ENCODE results near the gene SYDE1. TPM values are rescaled to one million over a fixed set of nuclear protein-coding genes. Genes with fewer than 3 reads are reported as not detected.
A peak's percentile ranks its signal among the peaks of the same experiment; 100 is the strongest.
"Not testable (repeated sequence)": the region's sequence is repeated elsewhere in the genome, so short reads cannot be mapped to it uniquely, and the experiment has no call there.

SYDE1 gene, protein sequence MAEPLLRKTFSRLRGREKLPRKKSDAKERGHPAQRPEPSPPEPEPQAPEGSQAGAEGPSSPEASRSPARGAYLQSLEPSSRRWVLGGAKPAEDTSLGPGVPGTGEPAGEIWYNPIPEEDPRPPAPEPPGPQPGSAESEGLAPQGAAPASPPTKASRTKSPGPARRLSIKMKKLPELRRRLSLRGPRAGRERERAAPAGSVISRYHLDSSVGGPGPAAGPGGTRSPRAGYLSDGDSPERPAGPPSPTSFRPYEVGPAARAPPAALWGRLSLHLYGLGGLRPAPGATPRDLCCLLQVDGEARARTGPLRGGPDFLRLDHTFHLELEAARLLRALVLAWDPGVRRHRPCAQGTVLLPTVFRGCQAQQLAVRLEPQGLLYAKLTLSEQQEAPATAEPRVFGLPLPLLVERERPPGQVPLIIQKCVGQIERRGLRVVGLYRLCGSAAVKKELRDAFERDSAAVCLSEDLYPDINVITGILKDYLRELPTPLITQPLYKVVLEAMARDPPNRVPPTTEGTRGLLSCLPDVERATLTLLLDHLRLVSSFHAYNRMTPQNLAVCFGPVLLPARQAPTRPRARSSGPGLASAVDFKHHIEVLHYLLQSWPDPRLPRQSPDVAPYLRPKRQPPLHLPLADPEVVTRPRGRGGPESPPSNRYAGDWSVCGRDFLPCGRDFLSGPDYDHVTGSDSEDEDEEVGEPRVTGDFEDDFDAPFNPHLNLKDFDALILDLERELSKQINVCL
- 10 to 100 TPM; 11.9 to 27.3 (median 15.2) TPM for polyA plus RNA-seq (ENCODE audit: insufficient read length in 10 of 10)
- long read RNA-seq, donor 1, partial matches to known transcripts: 32 of 40 reads
- long read RNA-seq, donor 1, other reads (novel, unspliced or antisense): 6 of 40 reads
- long read RNA-seq, donor 2, partial matches to known transcripts: 0 of 3 reads
- long read RNA-seq, donor 2, other reads (novel, unspliced or antisense): 0 of 3 reads
- long read RNA-seq, donor 3: 0 reads
- long read RNA-seq, donor 4, partial matches to known transcripts: 0 of 1 reads
- long read RNA-seq, donor 4, other reads (novel, unspliced or antisense): 0 of 1 reads
- long read RNA-seq, donor 5, partial matches to known transcripts: 5 of 6 reads
- long read RNA-seq, donor 5, other reads (novel, unspliced or antisense): 0 of 6 reads
- long read RNA-seq, donor 6, partial matches to known transcripts: 0 of 5 reads
- long read RNA-seq, donor 6, other reads (novel, unspliced or antisense): 0 of 5 reads
- long read RNA-seq, donor 7, partial matches to known transcripts: 0 of 1 reads
- long read RNA-seq, donor 7, other reads (novel, unspliced or antisense): 0 of 1 reads
- long read RNA-seq, donor 8, partial matches to known transcripts: 0 of 3 reads
- long read RNA-seq, donor 8, other reads (novel, unspliced or antisense): 0 of 3 reads
- long read RNA-seq, donor 9, partial matches to known transcripts: 0 of 1 reads
- long read RNA-seq, donor 9, other reads (novel, unspliced or antisense): 0 of 1 reads

DNA sequence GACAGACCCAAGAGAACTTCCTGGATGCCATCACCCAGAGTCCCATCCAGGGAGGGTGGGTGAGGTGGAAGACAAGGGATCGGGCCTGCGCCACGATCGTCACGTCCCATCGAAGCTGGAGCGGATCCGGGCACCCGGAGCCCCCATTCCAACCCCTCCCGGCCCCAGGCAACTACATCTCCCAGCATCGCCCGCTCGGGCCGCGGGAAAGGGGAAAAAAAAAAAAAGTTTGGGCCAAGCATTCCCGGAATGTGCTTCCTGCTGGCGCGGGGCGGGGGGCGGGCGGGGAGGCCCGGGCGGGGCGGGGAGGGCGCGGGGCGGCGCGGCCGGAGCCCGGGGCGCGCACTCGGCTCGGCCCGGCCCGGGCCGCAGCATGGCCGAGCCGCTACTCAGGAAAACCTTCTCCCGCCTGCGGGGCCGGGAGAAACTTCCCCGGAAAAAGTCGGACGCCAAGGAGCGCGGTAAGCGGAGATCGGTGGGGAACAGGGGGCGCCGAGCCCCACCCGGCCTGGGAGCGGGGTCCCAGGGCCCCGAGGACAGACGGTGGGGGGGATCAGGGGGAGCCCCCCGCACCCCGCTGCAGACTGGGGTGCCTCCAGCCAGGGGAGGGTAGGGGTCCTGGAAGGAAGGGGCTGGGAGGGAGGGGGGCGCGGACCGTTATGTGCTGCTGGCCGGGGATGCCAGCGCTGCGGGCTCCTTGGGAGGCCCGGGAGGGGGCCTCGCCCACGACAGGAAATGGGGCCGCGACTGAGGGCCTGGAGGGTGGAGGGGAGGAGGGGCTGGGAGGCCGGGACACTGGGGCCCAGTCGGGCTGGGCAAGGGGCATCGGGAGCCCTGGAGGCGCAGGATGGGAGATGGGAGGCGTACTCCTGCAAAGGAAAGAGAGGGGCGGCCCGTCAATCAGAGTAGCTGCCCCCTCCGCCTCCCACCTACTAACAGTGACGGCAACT lies at the start of gene SYDE1:
SYDE1 (plus strand) TSS at position 341 of the 950 bp plus-strand sequence; CDS start at position 374, 33 bp downstream.
- peak; percentile 75 to 85 (median 76) for DNase-seq

DNA sequence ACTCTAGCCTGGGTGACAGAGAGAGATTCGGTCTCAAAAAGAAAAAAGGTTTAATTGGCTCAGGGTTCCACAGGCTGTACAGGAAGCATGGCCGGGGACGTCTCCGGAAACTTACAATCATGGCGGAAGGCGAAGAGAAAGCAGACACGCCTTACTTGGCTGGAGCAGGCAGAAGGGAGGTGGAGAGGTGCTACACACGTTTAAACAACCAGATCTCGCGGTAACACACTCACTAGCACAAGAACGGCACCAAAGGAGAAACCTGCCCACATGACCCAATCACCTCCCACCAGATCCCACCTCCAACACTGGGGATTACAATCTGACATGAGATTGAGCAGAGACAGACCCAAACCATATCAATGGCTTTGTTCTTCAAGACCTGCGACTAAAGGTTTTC lies 45.2 kb upstream of the SYDE1 start:
- no peak for DNase-seq

DNA sequence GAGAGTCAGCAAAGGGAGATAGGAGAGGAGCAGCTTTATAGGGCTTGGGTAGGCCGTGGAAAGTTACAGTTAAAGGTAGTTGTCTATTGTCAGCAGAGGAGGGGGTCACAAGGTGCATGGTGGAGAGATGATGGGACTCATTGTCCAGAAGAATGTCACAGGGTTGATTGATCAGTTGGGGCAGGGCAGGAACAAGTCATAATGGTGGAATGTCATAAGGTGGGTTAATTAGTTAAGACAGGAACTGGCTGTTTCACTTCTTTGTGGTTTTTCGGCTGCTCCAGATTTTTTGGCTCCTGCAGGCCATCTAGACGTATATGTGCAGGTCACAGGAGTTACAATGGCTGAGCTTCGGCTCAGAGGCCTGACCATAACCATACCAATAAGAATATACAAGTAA lies 36.8 kb upstream of the SYDE1 start:
- not testable (repeated sequence) for DNase-seq

DNA sequence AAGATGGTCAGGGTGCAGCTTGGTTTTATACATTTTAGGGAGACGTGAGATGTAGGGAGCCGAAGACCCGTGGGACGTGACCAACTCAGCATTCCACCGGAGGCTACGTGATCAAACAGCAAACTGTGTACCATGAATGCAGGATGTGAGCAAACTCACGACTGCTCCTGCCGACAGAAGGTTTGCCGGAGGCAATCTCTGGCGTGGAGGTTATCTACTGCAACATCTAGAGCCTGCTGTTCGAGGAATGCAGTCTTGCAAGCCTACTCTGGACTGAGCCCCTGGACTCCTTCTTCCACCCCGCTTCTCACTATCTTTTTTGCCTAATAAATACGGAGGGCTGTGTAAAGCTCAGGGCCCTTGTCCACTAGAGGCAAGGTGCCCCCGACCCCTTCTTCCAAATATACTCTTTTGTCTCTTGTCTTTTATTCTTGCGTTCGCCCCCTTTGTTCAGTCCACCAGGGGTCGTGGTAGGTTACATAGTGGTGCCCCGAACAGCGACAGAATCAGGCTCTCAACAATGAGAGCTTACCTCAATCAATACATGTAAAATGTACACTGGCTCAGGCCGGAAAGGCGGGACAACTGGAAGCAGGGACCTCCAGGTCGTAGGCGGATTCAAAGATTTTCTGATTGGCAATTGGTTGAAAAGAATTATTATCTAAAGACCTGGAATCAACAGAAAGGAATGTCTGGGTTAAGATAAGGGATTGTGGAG lies 34.1 kb upstream of the SYDE1 start:
- no peak for DNase-seq

DNA sequence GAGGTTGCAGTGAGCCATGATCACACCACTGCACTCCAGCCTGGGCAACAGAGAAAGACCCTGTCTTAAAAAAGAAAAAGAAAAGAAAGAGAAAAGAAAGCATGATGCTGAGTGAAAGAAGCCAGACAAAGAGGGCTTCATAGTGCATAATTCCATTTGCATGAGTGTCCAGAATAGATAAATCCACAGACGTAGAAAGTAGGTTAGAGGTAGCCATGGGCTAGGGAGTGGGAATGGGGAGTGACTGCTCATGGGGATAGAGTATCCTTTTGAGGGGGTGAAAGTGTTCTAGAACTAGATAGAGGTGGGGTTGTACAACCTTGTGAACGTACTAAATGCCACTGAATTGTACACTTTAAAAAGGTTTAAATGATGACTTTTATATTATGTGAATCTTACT lies 32.8 kb upstream of the SYDE1 start:
- DNase-seq: no peak

DNA sequence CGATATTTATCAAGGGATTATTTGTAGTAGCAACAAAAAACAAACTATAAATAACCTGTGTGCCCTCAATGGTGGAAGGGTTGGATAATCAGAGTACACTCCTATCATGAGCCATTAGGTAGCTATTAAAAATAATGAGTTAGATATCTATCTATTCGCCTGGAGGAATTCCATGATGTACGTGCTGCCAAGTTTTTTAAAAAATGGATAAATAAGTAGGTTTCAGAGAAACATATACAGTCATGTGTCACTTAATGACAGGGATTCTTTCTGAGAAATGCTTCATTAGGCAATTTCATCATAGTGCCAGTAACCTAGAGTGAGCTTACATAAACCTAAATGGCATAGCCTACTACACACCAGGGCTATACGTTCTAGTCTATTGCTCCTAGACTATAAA lies 31.4 kb upstream of the SYDE1 start:
- no peak for DNase-seq

DNA sequence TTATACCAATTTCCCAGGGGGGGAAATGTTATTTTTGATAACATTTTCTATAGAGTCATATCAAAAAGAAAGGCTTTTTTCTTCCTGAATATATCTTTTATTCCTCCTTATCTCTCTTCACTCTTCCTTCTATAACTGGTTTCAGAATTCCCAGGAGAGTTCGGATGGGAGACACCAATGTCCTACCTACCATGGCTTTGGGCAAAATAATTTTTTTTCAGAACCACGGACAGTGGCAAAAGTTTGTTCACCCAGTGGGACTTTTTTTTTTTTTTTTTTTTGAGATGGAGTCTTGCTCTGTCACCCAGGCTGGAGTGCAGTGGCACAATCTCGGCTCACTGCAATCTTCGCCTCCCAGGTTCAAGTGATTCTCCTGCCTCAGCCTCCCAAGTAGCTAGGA lies 27.2 kb upstream of the SYDE1 start:
- DNase-seq: not testable (repeated sequence)

DNA sequence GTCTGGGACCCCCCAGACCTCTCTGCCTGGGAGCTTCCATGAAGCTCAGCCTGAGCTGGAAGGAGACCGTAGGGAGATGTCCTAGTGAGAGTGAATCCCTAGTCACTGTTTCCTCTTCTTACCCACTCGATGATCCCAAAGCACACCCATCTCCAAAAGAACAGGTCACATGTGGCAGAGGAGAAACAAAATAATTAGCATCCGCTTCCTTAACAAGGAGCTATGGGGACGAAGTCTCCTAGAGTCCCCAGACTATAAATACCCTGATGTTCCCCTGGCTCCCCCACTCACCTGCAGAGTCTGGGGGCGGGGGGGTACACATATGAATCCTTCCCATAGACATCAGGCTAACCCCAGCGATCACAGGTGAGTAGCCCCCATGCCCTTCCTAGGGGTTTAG lies 25.3 kb upstream of the SYDE1 start, which contains the start of gene OR1I1:
OR1I1 (plus strand) TSS at position 301 of the 400 bp plus-strand sequence. CDS start 4,855 bp downstream, outside the sequence.
- no peak for DNase-seq

DNA sequence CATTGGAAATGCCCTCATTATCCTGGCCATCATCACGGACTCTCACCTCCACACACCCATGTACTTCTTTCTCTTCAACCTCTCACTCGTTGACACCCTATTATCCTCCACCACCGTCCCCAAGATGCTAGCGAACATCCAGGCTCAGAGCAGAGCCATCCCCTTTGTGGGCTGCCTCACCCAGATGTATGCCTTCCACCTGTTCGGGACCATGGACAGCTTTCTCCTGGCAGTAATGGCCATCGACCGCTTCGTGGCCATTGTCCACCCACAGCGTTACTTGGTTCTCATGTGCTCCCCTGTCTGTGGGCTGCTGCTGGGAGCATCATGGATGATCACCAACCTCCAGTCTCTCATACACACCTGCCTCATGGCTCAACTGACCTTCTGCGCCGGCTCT lies 20.0 kb upstream of the SYDE1 start:
- DNase-seq: no peak

DNA sequence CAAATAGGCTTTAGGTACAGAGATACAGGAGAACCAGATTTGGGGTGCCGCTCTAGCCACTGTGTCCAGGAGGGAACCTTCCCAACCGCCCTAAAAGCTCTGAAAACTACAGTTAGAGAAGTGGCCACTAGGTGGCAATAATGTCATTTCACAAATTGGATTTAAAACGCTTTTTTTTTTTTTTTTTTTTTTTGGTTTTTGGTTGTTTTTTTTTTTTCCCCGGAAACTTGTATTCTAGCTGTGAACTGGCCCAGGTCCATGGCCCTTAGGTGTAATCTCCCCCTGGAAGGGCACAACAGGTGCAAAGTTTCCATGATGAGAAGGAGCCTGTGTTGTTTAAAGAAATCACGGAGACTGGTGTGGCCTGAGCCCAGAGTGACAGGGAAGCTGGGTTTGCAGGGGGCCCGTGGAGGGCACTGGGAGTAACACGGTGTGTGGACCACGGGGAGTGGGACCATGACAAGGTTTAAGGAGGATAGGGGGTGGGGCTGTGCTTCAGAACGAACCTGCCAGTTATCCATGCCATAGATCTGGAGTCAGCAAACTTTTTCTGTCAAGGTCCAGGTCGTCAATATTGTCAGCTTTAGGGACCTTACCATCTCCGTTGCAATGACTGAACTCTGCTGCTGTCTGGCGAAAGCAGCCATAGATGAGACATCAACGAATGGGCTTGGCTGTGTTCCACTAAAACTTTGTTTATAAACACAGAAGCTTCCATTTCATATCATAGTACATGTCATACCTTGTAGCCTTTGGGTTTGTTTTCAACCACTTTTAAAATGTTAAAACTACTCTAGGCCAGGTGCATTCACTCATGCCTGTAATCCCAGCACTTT lies 15.1 kb upstream of the SYDE1 start:
- DNase-seq: peak; percentile 56 to 82 (median 74)

DNA sequence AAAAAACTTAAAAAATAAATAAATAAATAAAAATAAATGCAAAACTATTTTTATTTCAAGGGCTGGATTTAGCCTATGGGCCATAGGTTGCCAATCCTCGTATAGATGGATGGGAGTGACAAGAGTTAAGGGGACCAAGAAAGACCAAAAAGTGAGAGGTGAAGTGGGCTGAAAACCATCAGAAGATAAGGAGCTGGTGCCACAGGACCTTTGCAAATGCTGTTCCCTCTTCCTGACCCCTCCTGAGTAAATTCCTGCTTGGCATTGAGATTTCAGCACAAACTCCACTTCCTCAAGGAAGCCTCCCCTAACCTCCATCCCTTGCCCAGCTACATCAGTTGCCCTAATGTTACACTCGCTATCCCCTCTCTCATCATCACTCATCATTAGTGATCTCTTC lies 14.2 kb upstream of the SYDE1 start:
- no peak for DNase-seq

DNA sequence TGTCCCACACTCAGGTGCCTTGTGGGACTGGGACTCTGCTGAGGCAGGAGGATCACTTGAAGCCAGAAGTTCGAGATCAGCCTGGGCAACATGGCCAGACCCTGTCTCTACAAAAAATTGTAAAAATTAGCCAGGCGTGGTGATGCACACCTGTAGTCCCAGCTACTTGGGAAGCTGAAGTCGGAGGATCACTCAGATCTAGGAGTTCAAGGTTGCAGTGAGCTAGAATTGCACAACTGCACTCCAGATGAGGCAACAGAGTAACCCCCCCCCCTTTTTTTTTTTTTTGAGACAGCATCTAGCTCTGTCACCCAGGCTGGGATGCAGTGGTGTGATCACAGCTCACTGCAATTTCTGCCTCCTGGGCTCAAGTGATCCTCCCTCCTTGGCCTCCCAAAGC lies 11.0 kb upstream of the SYDE1 start:
- no peak for DNase-seq

DNA sequence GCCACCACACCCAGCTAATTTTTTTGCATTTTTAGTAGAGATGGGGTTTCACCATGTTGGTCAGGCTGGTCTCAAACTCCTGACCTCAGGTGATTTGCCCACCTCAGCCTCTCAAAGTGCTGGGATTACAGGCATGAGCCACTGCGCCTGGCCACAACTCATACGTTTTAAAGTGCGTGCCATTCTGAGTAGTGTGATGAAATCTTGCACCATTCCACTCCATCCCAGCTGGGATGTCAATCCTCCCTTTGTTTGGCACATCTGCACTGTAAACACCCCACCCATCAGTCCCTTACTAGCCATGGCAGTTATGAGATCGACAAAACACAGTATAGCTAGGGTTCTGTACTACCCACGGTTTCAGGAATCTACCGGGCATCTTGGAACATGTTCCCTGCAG lies 9.2 kb upstream of the SYDE1 start:
- DNase-seq: not testable (repeated sequence)

DNA sequence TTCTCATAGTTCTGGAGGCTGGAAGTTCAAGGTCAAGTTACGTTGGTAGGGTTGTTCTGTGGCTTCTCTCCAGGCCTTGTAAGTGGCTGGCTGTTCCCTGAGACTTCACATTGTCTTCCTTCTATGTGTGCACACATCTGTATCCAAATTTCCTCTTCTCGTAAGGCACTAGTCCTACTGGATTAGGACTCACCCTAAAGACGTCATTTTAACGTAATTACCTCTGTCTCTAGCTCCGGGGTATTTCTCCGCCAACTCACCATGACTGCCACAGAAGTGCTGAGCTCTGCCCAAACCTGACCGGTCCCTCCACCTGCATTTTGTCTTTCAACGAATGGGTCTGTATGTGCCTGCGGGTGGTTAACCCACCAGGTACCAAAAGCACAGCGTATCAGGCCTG lies 8.7 kb upstream of the SYDE1 start:
- no peak for DNase-seq

DNA sequence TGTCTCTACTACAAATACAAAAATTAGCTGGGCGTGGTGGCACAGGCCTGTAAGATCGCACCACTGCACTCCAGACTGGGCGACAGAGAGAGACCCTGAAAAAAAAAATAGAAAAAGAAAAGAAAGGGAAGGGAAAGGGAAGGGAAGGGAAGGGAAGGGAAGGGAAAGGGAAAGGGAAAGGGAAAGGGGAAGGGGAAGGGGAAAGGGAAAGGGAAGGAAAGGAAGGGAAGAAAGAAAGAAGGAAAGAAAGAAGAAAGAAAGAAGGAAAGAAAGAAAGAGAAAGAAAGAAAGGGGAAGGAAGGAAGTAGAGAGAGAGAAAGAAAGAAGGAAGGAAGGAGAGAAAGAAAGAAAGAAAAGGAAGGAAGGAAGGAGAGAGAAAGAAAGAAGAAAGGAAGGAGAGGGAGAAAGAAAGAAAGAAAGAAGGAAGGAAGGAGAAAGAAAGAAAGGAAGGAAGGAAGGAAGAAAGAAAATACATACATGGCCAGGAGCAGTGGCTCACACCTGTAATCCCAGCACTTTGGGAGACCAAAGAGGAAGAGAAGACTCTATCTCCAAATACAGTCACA lies 8.1 kb upstream of the SYDE1 start:
- DNase-seq: no peak

DNA sequence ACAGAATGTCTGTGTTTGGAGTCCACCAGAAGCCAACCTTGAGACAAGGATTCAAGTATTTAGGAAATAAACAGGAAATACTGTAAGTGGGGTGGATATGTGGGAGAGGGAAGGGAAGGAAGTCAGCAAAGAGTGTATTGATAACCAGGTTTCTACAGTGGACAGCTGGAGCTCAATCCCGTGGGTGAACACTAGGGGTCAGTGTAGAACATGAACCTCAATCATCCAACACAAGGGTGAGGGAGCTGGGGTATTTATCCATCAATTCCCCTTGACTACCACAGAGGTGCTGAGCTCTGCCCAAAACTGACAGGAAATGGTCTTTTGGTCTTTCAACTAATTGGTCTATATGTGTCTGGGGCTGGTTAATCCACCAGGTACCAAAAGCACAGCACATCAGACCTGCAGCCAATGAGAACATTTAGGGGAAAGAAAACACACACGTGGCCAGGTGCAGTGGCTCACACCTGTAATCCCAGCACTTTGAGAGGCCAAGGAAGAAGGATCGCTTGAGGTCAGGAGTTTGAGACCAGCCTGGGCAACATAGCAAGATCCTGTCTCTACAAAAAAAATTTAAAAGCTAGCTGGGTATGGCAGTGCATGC lies 5.6 kb upstream of the SYDE1 start:
- no peak for DNase-seq

DNA sequence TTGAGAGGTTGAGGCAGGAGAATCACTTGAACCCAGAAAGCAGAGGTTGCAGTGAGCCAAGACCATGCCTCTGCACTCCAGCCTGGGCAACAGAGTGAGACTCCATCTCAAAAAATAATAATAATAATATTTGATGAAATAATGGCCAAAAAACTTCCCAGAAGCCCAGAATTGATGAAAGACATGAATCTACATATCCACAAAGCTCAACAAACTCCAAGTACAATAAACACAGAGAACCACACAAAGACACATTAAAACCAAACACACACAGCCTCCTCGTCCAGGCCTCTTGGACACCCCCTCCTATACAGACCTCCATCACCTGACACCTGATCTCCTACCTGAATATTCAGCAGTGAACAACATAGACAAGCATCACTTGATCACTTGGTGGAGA lies 3.2 kb upstream of the SYDE1 start:
- DNase-seq: no peak

DNA sequence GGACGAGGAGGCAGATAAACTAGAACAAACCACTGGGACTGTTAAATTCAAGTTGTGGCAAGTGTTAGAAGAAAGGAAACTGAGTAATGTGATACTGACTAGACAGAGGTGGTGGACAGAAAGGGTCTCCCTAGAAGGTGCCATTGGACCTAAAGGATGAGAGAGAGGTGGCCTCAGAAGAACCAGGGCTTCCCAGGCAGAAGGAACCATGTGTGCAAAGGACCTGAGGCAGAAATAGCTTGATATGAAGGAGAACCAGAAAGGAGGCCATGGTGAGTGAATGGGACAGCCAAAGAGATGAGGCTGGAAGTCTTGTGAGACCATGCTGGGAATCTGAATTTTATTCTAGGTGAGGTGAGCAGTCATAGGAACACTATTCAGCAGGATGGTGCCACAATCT lies 2.8 kb upstream of the SYDE1 start:
- no peak for DNase-seq
